ENCODE measurements around the gene CD59. TPM values are rescaled to one million over a fixed set of nuclear protein-coding genes. Genes with fewer than 3 reads are reported as not detected.

CD59 gene
- total and polyA plus RNA-seq, 10 of the 15 experiments (the other 5 are each of a cell fraction or from before 2014, with no cell fraction given): 55.5 to 256 (median 181) TPM

DNA sequence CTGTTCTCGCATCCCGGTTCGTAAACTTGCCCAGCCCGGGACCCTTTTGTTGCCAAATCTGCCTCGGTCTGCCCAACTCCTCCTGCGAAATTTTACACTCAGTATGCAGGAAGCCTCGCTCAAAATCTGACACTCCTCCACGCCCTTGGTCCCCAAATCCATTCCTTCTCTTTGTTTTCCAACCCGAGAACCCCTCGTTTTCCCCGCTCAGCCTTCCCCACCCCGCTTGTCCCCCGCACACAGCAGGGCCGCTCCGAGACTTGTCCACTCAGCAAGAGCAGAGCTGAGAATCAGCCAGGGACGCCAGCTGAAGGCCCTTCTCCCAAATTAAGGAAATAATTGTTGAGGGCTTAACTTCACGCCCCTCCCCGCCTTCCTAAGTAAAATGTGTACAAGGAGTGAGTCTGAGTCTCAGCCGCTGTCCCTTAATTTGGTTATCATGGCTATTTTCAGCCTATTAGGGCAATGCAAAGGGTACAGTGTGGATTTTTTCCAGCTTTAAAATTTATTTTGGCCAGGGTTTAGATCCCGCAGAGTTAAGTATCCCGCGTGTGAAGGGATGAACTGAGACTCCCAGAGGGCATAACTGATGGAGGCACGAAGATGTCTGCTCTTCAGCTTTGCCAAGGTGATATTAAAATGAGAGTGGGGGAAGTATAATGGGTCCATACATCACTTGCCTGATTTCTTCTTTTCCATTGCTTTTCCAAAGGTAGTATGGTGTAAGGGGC, 38.7 kb upstream of the CD59 start (continued):
- TF ChIP-seq, protein P1, sequence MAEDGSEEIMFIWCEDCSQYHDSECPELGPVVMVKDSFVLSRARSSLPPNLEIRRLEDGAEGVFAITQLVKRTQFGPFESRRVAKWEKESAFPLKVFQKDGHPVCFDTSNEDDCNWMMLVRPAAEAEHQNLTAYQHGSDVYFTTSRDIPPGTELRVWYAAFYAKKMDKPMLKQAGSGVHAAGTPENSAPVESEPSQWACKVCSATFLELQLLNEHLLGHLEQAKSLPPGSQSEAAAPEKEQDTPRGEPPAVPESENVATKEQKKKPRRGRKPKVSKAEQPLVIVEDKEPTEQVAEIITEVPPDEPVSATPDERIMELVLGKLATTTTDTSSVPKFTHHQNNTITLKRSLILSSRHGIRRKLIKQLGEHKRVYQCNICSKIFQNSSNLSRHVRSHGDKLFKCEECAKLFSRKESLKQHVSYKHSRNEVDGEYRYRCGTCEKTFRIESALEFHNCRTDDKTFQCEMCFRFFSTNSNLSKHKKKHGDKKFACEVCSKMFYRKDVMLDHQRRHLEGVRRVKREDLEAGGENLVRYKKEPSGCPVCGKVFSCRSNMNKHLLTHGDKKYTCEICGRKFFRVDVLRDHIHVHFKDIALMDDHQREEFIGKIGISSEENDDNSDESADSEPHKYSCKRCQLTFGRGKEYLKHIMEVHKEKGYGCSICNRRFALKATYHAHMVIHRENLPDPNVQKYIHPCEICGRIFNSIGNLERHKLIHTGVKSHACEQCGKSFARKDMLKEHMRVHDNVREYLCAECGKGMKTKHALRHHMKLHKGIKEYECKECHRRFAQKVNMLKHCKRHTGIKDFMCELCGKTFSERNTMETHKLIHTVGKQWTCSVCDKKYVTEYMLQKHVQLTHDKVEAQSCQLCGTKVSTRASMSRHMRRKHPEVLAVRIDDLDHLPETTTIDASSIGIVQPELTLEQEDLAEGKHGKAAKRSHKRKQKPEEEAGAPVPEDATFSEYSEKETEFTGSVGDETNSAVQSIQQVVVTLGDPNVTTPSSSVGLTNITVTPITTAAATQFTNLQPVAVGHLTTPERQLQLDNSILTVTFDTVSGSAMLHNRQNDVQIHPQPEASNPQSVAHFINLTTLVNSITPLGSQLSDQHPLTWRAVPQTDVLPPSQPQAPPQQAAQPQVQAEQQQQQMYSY (CRISPR knock-in tag; IDR thresholded peaks at IDR 0.05): no peak
- TF ChIP-seq, protein P2, sequence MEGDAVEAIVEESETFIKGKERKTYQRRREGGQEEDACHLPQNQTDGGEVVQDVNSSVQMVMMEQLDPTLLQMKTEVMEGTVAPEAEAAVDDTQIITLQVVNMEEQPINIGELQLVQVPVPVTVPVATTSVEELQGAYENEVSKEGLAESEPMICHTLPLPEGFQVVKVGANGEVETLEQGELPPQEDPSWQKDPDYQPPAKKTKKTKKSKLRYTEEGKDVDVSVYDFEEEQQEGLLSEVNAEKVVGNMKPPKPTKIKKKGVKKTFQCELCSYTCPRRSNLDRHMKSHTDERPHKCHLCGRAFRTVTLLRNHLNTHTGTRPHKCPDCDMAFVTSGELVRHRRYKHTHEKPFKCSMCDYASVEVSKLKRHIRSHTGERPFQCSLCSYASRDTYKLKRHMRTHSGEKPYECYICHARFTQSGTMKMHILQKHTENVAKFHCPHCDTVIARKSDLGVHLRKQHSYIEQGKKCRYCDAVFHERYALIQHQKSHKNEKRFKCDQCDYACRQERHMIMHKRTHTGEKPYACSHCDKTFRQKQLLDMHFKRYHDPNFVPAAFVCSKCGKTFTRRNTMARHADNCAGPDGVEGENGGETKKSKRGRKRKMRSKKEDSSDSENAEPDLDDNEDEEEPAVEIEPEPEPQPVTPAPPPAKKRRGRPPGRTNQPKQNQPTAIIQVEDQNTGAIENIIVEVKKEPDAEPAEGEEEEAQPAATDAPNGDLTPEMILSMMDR (IDR thresholded peaks at IDR 0.05 in 2 of 3, conservative IDR thresholded peaks at IDR 0.05 in 1 of 3; ENCODE audit: control insufficient read depth in 2 of 3, extremely low read depth in 1 of 3, insufficient read depth in 1 of 3, low read depth in 3 of 3, low read length in 3 of 3): no peak
- TF ChIP-seq KLF5 (IDR thresholded peaks at IDR 0.05; ENCODE audit: partially characterized antibody) (no peak), GATAD2B (conservative IDR thresholded peaks at IDR 0.05; ENCODE audit: low read depth) (no peak), ZBTB4 (CRISPR knock-in tag; IDR thresholded peaks at IDR 0.05) (no peak), FOS (IDR thresholded peaks at IDR 0.05; ENCODE audit: borderline replicate concordance, extremely low read depth, insufficient read length) (no peak), ESRRA (IDR thresholded peaks at IDR 0.05; ENCODE audit: low read length) (no peak)
- TF ChIP-seq, protein P3, sequence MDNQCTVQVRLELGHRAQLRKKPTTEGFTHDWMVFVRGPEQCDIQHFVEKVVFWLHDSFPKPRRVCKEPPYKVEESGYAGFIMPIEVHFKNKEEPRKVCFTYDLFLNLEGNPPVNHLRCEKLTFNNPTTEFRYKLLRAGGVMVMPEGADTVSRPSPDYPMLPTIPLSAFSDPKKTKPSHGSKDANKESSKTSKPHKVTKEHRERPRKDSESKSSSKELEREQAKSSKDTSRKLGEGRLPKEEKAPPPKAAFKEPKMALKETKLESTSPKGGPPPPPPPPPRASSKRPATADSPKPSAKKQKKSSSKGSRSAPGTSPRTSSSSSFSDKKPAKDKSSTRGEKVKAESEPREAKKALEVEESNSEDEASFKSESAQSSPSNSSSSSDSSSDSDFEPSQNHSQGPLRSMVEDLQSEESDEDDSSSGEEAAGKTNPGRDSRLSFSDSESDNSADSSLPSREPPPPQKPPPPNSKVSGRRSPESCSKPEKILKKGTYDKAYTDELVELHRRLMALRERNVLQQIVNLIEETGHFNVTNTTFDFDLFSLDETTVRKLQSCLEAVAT (IDR thresholded peaks at IDR 0.05): 0 out of 2 replicates have a peak, but pooled peaks have one; percentile 22
- TF ChIP-seq, protein P4, sequence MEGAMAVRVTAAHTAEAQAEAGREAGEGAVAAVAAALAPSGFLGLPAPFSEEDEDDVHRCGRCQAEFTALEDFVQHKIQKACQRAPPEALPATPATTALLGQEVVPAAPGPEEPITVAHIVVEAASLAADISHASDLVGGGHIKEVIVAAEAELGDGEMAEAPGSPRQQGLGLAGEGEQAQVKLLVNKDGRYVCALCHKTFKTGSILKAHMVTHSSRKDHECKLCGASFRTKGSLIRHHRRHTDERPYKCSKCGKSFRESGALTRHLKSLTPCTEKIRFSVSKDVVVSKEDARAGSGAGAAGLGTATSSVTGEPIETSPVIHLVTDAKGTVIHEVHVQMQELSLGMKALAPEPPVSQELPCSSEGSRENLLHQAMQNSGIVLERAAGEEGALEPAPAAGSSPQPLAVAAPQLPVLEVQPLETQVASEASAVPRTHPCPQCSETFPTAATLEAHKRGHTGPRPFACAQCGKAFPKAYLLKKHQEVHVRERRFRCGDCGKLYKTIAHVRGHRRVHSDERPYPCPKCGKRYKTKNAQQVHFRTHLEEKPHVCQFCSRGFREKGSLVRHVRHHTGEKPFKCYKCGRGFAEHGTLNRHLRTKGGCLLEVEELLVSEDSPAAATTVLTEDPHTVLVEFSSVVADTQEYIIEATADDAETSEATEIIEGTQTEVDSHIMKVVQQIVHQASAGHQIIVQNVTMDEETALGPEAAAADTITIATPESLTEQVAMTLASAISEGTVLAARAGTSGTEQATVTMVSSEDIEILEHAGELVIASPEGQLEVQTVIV (IDR thresholded peaks at IDR 0.05; ENCODE audit: borderline replicate concordance, partially characterized antibody): no peak
- TF ChIP-seq, protein P5, sequence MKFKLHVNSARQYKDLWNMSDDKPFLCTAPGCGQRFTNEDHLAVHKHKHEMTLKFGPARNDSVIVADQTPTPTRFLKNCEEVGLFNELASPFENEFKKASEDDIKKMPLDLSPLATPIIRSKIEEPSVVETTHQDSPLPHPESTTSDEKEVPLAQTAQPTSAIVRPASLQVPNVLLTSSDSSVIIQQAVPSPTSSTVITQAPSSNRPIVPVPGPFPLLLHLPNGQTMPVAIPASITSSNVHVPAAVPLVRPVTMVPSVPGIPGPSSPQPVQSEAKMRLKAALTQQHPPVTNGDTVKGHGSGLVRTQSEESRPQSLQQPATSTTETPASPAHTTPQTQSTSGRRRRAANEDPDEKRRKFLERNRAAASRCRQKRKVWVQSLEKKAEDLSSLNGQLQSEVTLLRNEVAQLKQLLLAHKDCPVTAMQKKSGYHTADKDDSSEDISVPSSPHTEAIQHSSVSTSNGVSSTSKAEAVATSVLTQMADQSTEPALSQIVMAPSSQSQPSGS (IDR thresholded peaks at IDR 0.05; ENCODE audit: low read length): no peak
